T-cell (primary cell): ENCODE measurements around the gene GALR2. TPM values are rescaled to one million over a fixed set of nuclear protein-coding genes. Genes with fewer than 3 reads are reported as not detected.

Experiments used
- ATAC-seq, 4 experiments: fragments of 200-7000 bp in 3 of 4; fragments of 150-1000 bp in 1 of 4; cut with Tn5 transposase; replicated peaks in 1 of 4; 1 replicate in 3 of 4; 2 replicates in 1 of 4; pipeline ENCODE4 v1.10.0; 2021; ENCODE audit warnings: moderate library complexity in 3 of 4, mild to moderate bottlenecking in 2 of 4, moderate number of reproducible peaks in 1 of 4
- CTCF ChIA-PET, 2 donors: fragments of 300-600 bp; sonication (Branson Sonifier 250); formaldehyde crosslinking; loops; one replicate each; lab custom pipeline; 2022; ENCODE audit warnings: antibody characterized with exemption in 2 of 2; lab: Charles Lee
- POLR2A ChIA-PET, 2 donors: fragments of 300-600 bp; sonication (Branson Sonifier 250); formaldehyde crosslinking; loops; one replicate each; lab custom pipeline; 2022; ENCODE audit warnings: antibody characterized with exemption in 2 of 2; lab: Charles Lee
- DNase-seq, 35 experiments: peaks; one replicate each; pipeline versions ENCODE4 v3.0.0 to v3.0.0-alpha.2; 2013 to 2023
- H3K27ac ChIP-seq: one replicate; pipeline ENCODE4 v1.5.1; 2013; ENCODE audit warnings: low read length
- H3K27me3 ChIP-seq, 2 experiments: replicated peaks in 1 of 2; 1 replicate in 1 of 2; 2 replicates in 1 of 2; pipeline versions ENCODE4 v1.6.1 to v1.7.0; 2013; ENCODE audit warnings: low read length in 1 of 2, mixed read lengths in 1 of 2; ENCODE audit not compliant: control insufficient read depth in 2 of 2, insufficient read depth in 2 of 2; ENCODE audit errors: extremely low read depth in 1 of 2
- H3K36me3 ChIP-seq, 2 donors: 1 replicate in 1 of 2; 2 replicates in 1 of 2; pipeline versions ENCODE4 v1.6.1 to v1.7.0; 2013; ENCODE audit warnings: low read length in 1 of 2; ENCODE audit not compliant: control insufficient read depth in 2 of 2, insufficient read depth in 1 of 2; ENCODE audit errors: extremely low read depth in 1 of 2
- H3K4me1 ChIP-seq, 2 experiments: 1 replicate in 1 of 2; 2 replicates in 1 of 2; pipeline versions ENCODE4 v1.6.1 to v1.7.0; 2013; ENCODE audit warnings: low read length in 2 of 2, mixed read lengths in 1 of 2; ENCODE audit not compliant: insufficient read depth in 2 of 2, control insufficient read depth in 1 of 2; ENCODE audit errors: extremely low read depth in 1 of 2
- H3K4me3 ChIP-seq, 2 donors: 1 replicate in 1 of 2; 2 replicates in 1 of 2; pipeline versions ENCODE4 v1.5.1 to v1.7.0; 2013; ENCODE audit warnings: mild to moderate bottlenecking in 2 of 2, low read length in 1 of 2, moderate library complexity in 1 of 2; ENCODE audit not compliant: control insufficient read depth in 1 of 2; ENCODE audit errors: extremely low read depth in 1 of 2
- H3K9me3 ChIP-seq: 2 replicates; pipeline ENCODE4 v1.7.0; 2013
- H3K27ac Mint-ChIP-seq, 2 donors: one replicate each; pipeline ENCODE4 v1.8.0; 2020 to 2021; ENCODE audit warnings: mild to moderate bottlenecking in 2 of 2, mixed read lengths in 2 of 2
- H3K27me3 Mint-ChIP-seq, 2 donors: one replicate each; pipeline ENCODE4 v1.8.0; 2021 to 2022; ENCODE audit warnings: mixed read lengths in 2 of 2
- H3K36me3 Mint-ChIP-seq: one replicate; pipeline ENCODE4 v1.8.0; 2021; ENCODE audit warnings: mixed read lengths
- H3K4me1 Mint-ChIP-seq, 3 donors: one replicate each; pipeline ENCODE4 v1.8.0; 2020 to 2022; ENCODE audit warnings: mixed read lengths in 3 of 3, mild to moderate bottlenecking in 1 of 3
- H3K4me3 Mint-ChIP-seq, 3 donors: one replicate each; pipeline ENCODE4 v1.8.0; 2020 to 2022; ENCODE audit warnings: mild to moderate bottlenecking in 3 of 3, mixed read lengths in 3 of 3, moderate library complexity in 3 of 3
- H3K9me3 Mint-ChIP-seq, 3 donors: one replicate each; pipeline ENCODE4 v1.8.0; 2020 to 2022; ENCODE audit warnings: mixed read lengths in 3 of 3
- WGBS: methylation state at CpG from one replicate; pipeline ENCODE4 v1.1.5; 2013; ENCODE audit warnings: missing lambda C conversion rate; ENCODE audit not compliant: insufficient coverage; 5-methylcytosine and 5-hydroxymethylcytosine counted together
- total RNA-seq, 35 experiments: library from RNA in 6 of 35; stranded (reverse) in 6 of 35; fragments of 120-200 nt in 1 of 35; gene quantifications; one replicate each; pipeline versions ENCODE4 v1.2.1 to v1.2.4 and lab custom pipeline; 2013 to 2026

Gene GALR2
- total RNA-seq, 5 donors from 2014 or later (not counting 1 experiment from before 2014, with no cell fraction given): 0.20 to 1.3 (median 0.73) TPM; not detected in 2

GRCh38 chr17:76072148-76072858 is 2.3 kb upstream of the GALR2 start, which contains the start of gene SRP68:
SRP68 (minus strand) TSS chr17:76072517; CDS start chr17:76072491, 26 bp downstream.
- peaks cover 21 to 60% of the 10 kb centered on the region in 2 experiments for H3K4me1 ChIP-seq
- Mint-ChIP-seq H3K4me3 (peak within 1 kb of the TSS; percentile 90 to 97 (median 94)), H3K9me3 (no peaks in the 10 kb centered on the region), H3K4me1 (peaks cover 50 to 61% (median 50%) of the 10 kb centered on the region in 3 donors), H3K36me3 (peaks cover 15% of the 10 kb centered on the region), H3K27me3 (peaks cover 18 to 28% of the 10 kb centered on the region in 2 donors), H3K27ac (peak within 1 kb of the TSS; percentile 92 to 95)
- peak within 1 kb of the TSS; percentile 88 to 96 for H3K4me3 ChIP-seq
- WGBS: under 1% methylated on average over 34 of the region's 57 CpGs
- no peaks in the 10 kb centered on the region for H3K9me3 ChIP-seq
- ATAC-seq (peak; percentile 78 to 96 (median 92)), DNase-seq (peak; percentile 53 to 86 (median 71))
- peaks cover 0 to 13% of the 10 kb centered on the region in 2 donors for H3K36me3 ChIP-seq
- ChIA-PET POLR2A (interaction anchor here in 1 of 2 donors (0.6 kb wide), 1 partner anchor 8 kb away, joined by 3 read pairs; no protein-coding TSS in a partner anchor), CTCF (interaction anchor here in 1 of 2 donors (0.6 to 1.0 kb wide), 3 partner anchors 30 to 775 kb away, joined by 3 to 4 read pairs (median 3); no protein-coding TSS in a partner anchor)
- H3K27ac ChIP-seq: peak within 1 kb of the TSS; percentile 85
- peaks cover 10 to 40% of the 10 kb centered on the region in 2 experiments for H3K27me3 ChIP-seq

DNA sequence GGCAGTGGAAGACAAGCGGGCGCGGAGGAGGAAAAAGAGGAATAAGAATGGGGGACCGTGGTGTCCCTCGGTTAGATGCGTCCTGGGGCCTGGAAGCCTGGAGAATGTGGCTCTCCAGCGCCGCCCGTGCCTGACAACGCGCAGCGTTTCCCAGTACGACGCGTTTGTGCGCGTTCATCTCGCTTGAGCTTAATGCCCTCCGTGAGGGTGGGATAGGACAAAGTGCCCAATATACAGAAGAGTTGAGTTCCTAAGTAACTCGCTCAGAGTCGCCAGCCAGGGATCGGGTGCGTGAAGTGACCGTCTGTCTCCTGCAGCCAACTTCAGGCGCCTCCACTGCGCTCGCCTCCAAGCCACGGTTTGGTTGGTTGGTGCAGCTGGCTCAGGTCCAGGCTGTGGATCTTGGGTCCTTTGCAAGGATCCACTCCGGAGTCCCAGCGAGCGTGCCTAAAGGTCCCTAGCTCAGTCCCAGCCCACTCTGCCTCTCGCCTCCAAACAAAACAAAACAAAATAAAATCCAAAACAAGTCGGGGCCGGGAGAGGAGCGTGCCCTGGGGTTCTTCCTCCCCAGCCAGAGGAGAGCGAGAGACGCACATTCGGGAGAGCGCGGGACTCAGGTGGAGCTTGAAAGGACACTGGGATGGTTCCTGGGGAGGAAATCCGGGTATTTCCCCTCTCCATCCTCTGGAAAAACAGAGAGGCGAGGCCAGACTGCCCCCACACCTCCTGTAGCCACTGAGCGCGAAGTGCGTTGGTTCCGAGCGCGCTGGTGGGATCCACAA is 974 bp downstream of the GALR2 start:
- Mint-ChIP-seq H3K36me3 (peaks cover 4% of the 10 kb centered on the region), H3K27me3 (peaks cover 18 to 38% of the 10 kb centered on the region in 2 donors), H3K9me3 (no peaks in the 10 kb centered on the region), H3K27ac (peak overlapping the region in 1 of 2 donors; percentile 71), H3K4me1 (peaks cover 60 to 70% (median 61%) of the 10 kb centered on the region in 3 donors), H3K4me3 (peak overlapping the region; percentile 56 to 89 (median 85))
- CTCF ChIA-PET: interaction anchor here in 1 of 2 donors (0.5 kb wide), 1 partner anchor 1983 kb away, joined by 3 read pairs; no protein-coding TSS in a partner anchor
- H3K4me1 ChIP-seq: peaks cover 23 to 76% of the 10 kb centered on the region in 2 experiments
- H3K27ac ChIP-seq: no peak overlapping the region
- 14% methylated on average over 28 of the region's 48 CpGs for WGBS
- peak overlapping the region in 1 of 2 donors; percentile 58 for H3K4me3 ChIP-seq
- DNase-seq (peak in 6 of 35 experiments; percentile 11 to 40 (median 27)), ATAC-seq (no peak)
- no peaks in the 10 kb centered on the region for H3K9me3 ChIP-seq
- H3K36me3 ChIP-seq: no peaks in the 10 kb centered on the region
- POLR2A ChIA-PET: interaction anchor here in 1 of 2 donors (0.6 to 0.7 kb wide), 2 partner anchors 11 to 102 kb away, joined by 3 read pairs; no protein-coding TSS in a partner anchor
- H3K27me3 ChIP-seq: peaks cover 12 to 68% of the 10 kb centered on the region in 2 experiments

DNA sequence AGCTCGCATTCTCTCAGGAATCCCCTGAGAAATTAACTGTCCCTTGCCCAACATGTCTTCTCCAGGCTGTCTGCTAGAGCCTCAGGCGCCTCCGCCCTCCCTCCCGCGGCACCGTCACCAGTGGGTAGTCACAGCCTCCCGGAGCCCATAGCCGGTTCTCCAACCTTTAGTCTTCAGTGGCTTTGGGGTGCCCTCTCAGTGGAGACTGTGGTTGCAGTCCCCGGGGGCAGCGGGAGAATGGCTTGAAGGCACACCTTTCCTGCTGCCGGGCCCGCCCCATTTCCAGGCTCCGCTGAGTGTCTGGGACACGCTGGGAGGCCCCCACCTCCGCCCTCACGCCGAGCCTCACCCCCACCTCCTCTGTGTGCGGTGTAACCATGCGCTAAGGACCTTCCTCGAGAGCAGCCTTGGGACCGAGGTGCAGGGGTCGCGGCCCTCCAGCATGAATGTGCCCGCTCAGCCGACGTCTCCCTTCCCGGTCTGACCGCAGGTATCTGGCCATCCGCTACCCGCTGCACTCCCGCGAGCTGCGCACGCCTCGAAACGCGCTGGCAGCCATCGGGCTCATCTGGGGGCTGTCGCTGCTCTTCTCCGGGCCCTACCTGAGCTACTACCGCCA is 1.7 kb downstream of the GALR2 start:
- no peak for ATAC-seq
- H3K4me3 Mint-ChIP-seq: peak overlapping the region; percentile 75 to 89 (median 85)
- peaks cover 4% of the 10 kb centered on the region for H3K36me3 Mint-ChIP-seq
- H3K27ac Mint-ChIP-seq: no peak overlapping the region
- WGBS: 7% methylated on average over 41 of the region's 41 CpGs
- H3K27me3 Mint-ChIP-seq: peaks cover 18 to 38% of the 10 kb centered on the region in 2 donors
- no peaks in the 10 kb centered on the region for H3K9me3 Mint-ChIP-seq
- peaks cover 54 to 66% (median 55%) of the 10 kb centered on the region in 3 donors for H3K4me1 Mint-ChIP-seq
- DNase-seq: peak in 2 of 35 experiments; percentile 29 to 34
- Histone ChIP-seq H3K4me1 (peaks cover 17 to 72% of the 10 kb centered on the region in 2 experiments), H3K4me3 (peak overlapping the region; percentile 41 to 58), H3K27me3 (peaks cover 12 to 68% of the 10 kb centered on the region in 2 experiments), H3K36me3 (no peaks in the 10 kb centered on the region), H3K9me3 (no peaks in the 10 kb centered on the region), H3K27ac (no peak overlapping the region)
- POLR2A ChIA-PET: no interaction called here
- CTCF ChIA-PET: interaction anchor here in 1 of 2 donors (0.5 kb wide), 1 partner anchor 1983 kb away, joined by 3 read pairs; no protein-coding TSS in a partner anchor

- DNase-seq (peak in 33 of 35 experiments; percentile 36 to 81 (median 67)), ATAC-seq (peak; percentile 20 to 71 (median 28))
- Mint-ChIP-seq H3K27me3 (peaks cover 18 to 38% of the 10 kb centered on the region in 2 donors), H3K9me3 (no peaks in the 10 kb centered on the region), H3K4me3 (peak overlapping the region; percentile 75 to 89 (median 85)), H3K4me1 (peaks cover 48 to 63% (median 53%) of the 10 kb centered on the region in 3 donors), H3K27ac (no peak overlapping the region), H3K36me3 (peaks cover 4% of the 10 kb centered on the region)
- Histone ChIP-seq H3K27ac (no peak overlapping the region), H3K4me3 (peak overlapping the region; percentile 41 to 58), H3K4me1 (peaks cover 13 to 69% of the 10 kb centered on the region in 2 experiments), H3K36me3 (no peaks in the 10 kb centered on the region), H3K9me3 (no peaks in the 10 kb centered on the region), H3K27me3 (peaks cover 12 to 68% of the 10 kb centered on the region in 2 experiments)
- WGBS: 5% methylated on average over 70 of the region's 82 CpGs
- POLR2A ChIA-PET: no interaction called here
- CTCF ChIA-PET: no interaction called here
These were observed 2.4 kb downstream of the GALR2 start for GRCh38 chr17:76076765-76077583.

DNA sequence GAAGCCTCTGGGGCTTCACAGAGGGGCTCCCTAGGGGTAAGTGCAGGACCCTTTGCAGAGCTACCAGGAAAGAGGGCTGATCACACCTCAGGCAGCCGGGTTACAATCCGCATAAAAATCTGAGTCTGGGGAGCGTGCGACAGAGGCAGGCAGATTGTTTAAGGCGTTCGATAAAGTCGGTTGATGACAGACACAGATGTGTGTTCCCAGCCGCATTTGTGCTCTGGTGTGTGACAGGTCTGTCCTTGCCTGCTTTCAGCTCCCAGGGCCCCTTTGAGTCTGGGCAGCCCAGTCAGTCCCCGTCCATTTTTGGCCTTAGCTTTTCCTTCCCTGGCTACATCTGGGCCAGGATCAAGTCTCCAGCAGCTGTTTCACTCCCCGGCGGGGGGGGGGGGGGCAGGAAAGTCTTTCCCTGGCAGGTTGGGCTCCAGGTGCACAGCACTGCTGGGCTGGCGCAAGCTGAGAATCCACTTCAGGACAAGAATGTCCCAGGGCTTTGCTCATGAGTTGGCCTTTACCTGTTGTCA is 3.1 kb downstream of the GALR2 start:
- H3K9me3 Mint-ChIP-seq: no peaks in the 10 kb centered on the region
- ATAC-seq: no peak
- H3K4me1 ChIP-seq: peaks cover 13 to 67% of the 10 kb centered on the region in 2 experiments
- H3K4me3 Mint-ChIP-seq: peak overlapping the region in 2 of 3 donors; percentile 17 to 89
- POLR2A ChIA-PET: interaction anchor here in 1 of 2 donors (0.5 kb wide), 1 partner anchor 499 kb away, joined by 4 read pairs; no protein-coding TSS in a partner anchor
- H3K36me3 ChIP-seq: peaks cover under 1 to 6% of the 10 kb centered on the region in 2 donors
- WGBS: 59% methylated on average over 8 of the region's 12 CpGs
- H3K36me3 Mint-ChIP-seq: peaks cover 4% of the 10 kb centered on the region
- no peak overlapping the region for H3K4me3 ChIP-seq
- H3K27me3 ChIP-seq: peaks cover 12 to 68% of the 10 kb centered on the region in 2 experiments
- CTCF ChIA-PET: no interaction called here
- DNase-seq: no peak
- peaks cover 48 to 61% (median 53%) of the 10 kb centered on the region in 3 donors for H3K4me1 Mint-ChIP-seq
- H3K27ac Mint-ChIP-seq: no peak overlapping the region
- H3K9me3 ChIP-seq: no peaks in the 10 kb centered on the region
- H3K27ac ChIP-seq: no peak overlapping the region
- H3K27me3 Mint-ChIP-seq: peaks cover 18 to 38% of the 10 kb centered on the region in 2 donors
